Measurements from ENCODE around the gene MED4.
A peak's percentile ranks its signal among the peaks of the same experiment; 100 is the strongest.
"Not testable (repeated sequence)": the region's sequence is repeated elsewhere in the genome, so short reads cannot be mapped to it uniquely, and the experiment has no call there.

Gene MED4

DNA sequence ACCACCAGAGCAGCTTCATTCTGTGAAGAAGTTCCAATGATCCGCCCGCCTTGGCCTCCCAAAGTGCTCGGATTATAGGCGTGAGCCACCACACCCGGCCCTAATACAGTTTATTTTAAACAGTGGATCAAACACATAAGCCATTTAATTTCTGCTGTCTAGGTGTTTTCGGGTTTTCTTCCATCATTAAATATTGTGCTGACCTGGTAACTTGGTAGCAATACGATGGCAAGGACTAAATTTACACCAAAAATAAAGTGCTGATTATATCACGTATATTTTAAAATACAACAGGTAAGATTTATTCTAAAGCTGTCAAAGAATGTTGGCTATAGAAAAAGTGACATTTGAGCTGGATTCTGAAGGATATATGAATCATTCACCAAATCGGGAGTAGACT, 1.3 kb downstream of the MED4 start:
- DNase-seq: no peak

GRCh38 chr13:48086272-48086671, 8.6 kb downstream of the MED4 start:
- DNase-seq: no peak

- DNase-seq: no peak
Measured at GRCh38 chr13:48081739-48082138, 13.2 kb downstream of the MED4 start.

- DNase-seq: no peak
Measured at GRCh38 chr13:48078251-48078656, 16.6 kb downstream of the MED4 start.

GRCh38 chr13:48074006-48074405, 20.9 kb downstream of the MED4 start:
- no peak for DNase-seq

DNA sequence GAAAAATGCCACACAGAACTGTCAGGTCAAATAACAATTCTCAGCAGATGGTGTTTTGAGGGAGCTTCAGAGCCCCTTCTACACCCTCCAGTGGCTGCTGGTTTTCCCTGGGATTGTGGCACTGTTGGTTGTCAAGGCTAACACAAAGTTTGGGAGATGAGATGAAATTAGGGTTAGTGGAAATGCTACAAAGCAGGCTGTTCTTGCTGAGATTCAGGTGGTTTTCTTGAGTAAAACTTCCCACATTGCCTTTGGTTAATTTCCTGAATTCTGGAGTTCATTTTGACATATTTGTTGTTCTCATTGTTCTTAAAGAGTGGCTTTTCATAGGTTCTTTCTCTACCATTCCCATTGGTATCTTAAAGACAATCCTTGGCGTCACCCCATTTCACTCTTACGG, 22.1 kb downstream of the MED4 start:
- no peak for DNase-seq

DNA sequence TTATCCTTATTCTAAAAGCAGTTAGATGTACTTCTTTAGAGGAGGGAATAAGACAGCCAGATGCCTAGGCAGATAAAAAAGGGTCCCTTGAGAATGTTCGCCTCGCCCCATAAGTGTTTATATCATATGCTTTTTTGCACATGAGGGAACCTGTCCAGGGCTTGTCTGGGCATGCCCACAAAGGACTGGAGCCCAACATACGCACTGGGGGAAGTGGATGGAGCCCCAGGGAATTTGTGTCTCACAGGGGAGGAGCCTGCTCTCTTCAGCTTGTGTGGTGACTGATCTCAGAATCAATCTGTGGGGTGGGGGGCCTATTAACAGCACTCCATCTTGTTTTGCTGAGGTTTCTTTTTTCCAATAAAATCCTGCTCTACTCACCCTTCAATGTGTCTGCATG, 22.6 kb downstream of the MED4 start:
- no peak for DNase-seq

GRCh38 chr13:48070942-48071341, 24.0 kb downstream of the MED4 start:
- DNase-seq: no peak

GRCh38 chr13:48069573-48069972, 25.3 kb downstream of the MED4 start:
- DNase-seq: no peak

GRCh38 chr13:48068952-48069351, 26.0 kb downstream of the MED4 start:
- DNase-seq: no peak

GRCh38 chr13:48068036-48068435, 26.9 kb downstream of the MED4 start:
- no peak for DNase-seq

GRCh38 chr13:48066310-48066989, 28.5 kb downstream of the MED4 start:
- DNase-seq: no peak

DNA sequence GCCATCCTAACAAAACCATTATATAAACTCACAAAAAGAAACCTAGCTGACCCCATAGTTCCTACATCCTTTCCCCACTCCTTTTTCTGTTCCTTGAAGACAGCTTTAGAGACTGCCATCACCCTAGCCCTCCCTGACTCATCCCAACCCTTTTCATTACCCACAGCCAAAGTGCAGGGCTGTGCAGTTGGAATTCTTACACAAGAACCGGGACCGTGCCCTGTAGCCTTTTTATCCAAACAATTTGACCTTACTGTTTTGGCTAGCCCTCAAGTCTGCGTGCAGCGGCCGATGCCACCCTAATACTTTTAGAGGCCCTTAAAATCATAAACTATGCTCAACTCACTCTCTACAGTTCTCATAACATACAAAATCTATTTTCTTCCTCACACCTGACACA, 35.0 kb downstream of the MED4 start:
- not testable (repeated sequence) for DNase-seq

DNA sequence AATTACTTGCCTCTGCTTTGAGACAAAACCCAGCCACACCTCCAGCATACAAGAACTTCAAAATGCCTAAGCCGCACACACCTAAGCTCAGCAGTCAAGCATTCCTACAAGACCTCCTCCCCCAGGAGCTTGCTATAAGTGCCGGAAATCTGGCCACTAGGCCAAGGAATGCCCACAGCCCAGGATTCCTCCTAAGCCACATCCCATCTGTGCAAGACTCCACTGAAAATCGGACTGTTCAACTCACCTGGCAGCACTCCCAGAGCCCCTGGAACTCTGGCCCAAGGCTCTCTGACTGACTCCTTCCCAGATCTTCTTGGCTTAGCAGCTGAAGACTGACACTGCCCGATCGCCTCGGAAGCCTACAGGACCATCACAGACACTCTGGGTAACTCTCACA, 36.4 kb downstream of the MED4 start:
- not testable (repeated sequence) for DNase-seq

- no peak for DNase-seq
Measured at GRCh38 chr13:48055712-48056111, 39.2 kb downstream of the MED4 start.

DNA sequence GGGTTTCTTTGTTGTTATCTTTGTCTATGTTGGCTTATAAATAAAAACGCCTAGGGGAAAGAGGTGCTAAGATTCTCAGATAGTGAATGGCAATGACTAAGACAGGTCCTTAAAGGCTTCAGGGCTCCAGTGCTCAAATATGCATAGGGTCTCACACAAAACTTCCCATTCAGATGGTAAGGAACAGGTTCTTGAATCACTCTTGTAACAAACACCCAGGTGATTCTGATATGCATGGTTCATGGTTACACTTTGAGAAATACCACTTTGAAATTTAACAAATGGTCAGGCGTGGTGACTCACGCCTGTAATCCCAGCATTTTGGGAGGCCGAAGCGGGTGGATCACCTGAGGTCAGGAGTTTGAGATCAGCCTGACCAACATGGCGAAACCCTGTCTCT, 40.3 kb downstream of the MED4 start:
- no peak for DNase-seq

- no peak for DNase-seq
Measured at GRCh38 chr13:48050550-48050949, 44.4 kb downstream of the MED4 start.

GRCh38 chr13:48043789-48044503, 51.0 kb downstream of the MED4 start:
- DNase-seq: no peak

- no peak for DNase-seq
Measured at GRCh38 chr13:48042894-48043293, 52.0 kb downstream of the MED4 start.

GRCh38 chr13:48040896-48041295, 54.0 kb downstream of the MED4 start:
- DNase-seq: no peak

DNA sequence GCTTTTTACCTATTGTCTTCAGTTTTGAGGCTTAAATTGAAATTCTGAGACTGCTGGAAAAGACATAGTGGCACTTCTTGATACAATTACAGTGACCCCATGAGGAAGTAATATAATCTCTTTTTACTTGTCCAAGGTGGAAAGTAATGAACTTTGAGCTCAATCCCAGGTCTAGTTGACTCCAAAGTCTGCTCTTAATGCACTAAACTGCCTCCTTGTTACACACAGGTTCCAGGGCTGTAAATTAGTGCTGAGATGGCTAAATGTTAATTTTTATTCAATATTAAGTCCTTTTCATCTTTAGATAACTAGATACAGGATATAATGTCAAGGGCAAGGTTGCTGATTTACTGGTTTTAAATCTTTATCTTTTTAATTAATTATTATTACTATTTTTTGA, 54.9 kb downstream of the MED4 start:
- no peak for DNase-seq

GRCh38 chr13:48038761-48039160, 56.1 kb downstream of the MED4 start:
- no peak for DNase-seq

GRCh38 chr13:48037346-48038173, 57.3 kb downstream of the MED4 start, which contains the start of gene NUDT15:
Gene NUDT15 (plus strand): TSS chr13:48037726. CDS start chr13:48037747, 21 bp downstream.
- DNase-seq: peak; percentile 57

GRCh38 chr13:48029859-48030258, 65.0 kb downstream of the MED4 start:
- DNase-seq: no peak

All from NCI-H187 treated with DMSO at 0.1 percent for 48 hours (cell line).